GM12874 (cell line): ENCODE results near the gene FAM118B.

Experiments used
- TF ChIP-seq, protein P1 (sequence below): IDR thresholded peaks from 2 replicates; pipeline ENCODE4 v1.5.1; 2011; ENCODE audit warnings: low read depth, mild to moderate bottlenecking, control low read depth, low read length, moderate library complexity; ENCODE audit not compliant: insufficient read depth

The FAM118B gene

DNA sequence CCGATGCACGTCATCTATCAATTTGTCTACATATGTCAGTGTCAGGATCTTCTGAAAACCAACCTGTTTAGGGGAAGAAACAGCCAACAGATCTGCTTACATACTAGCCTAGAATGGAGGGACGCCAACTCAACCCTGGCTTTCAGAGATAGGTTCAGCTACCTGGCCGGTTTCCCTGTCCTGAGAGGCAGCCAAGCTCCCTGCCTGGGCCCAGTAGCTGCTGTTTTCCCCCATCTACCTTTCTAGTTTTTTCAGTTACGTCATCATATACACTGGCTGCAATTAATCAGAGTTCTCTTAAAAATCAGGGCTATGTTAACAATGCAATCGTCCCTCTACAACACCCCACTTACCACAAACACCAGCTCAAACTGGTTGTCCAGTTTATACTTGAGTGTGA, 56.1 kb downstream of the FAM118B start:
- TF ChIP-seq, protein P1, sequence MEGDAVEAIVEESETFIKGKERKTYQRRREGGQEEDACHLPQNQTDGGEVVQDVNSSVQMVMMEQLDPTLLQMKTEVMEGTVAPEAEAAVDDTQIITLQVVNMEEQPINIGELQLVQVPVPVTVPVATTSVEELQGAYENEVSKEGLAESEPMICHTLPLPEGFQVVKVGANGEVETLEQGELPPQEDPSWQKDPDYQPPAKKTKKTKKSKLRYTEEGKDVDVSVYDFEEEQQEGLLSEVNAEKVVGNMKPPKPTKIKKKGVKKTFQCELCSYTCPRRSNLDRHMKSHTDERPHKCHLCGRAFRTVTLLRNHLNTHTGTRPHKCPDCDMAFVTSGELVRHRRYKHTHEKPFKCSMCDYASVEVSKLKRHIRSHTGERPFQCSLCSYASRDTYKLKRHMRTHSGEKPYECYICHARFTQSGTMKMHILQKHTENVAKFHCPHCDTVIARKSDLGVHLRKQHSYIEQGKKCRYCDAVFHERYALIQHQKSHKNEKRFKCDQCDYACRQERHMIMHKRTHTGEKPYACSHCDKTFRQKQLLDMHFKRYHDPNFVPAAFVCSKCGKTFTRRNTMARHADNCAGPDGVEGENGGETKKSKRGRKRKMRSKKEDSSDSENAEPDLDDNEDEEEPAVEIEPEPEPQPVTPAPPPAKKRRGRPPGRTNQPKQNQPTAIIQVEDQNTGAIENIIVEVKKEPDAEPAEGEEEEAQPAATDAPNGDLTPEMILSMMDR, result no peak

DNA sequence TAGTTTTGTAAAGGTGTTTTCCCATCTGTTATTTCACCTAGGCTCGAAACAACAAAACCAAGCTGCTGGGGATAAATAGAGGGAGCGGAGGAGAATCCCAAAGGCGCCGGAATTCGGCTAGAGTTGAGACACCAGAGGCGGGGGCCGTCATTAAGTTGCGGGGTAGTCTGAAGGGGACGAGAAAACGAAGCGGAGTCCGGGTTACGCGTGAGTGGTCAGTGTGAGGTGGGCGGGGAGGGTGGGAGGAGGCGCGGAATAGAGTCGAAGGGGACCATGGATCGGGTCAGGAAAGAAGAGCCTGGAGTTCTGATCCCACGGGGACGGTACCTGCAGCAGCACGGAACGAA, 56.8 kb downstream of the FAM118B start:
- TF ChIP-seq, protein P1, result no peak

DNA sequence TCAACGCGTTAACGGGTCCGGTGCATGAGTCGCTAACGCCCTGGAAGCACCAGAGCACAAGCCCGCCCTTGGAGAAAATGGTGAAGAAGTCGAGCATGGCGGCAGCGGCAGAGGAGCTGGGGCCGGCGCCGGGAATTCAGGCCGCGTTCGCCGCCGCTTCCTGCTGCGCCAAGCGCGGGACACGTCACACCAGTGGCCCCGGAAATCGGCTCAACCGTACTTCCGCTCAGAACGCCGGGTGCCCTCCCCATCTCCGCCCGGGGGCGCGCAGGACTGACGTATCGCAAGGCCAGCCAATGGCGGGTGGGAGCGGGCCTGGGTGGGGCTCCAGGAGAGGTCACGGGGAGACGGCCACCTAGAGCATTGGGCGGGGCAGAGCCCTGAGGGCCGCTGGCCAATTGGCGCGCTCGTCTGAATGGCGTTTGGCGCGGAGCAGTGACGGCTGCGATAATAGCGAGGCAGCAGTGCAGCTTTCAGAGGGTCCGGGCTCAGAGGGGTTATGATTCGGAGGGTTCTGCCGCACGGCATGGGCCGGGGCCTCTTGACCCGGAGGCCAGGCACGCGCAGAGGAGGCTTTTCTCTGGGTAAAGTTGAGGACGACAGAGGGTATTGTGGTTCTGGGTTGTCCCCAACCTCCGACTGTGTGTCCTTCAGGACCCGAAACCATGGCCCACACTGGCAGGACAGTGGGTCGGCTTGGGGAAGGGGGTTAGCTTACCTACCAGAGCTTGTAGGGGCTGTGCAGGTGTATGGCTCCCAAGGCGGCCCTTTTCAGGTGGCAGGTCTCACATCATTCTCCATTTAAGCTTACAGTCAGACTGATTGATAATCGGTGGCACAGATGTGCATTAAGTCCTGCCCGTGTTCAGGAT, 57.4 kb downstream of the FAM118B start, which contains the start of the genes FOXRED1 and SRPRA:
TSS of gene FOXRED1 (plus strand) at position 447 of the 872 bp plus-strand sequence. CDS start at position 500, 53 bp downstream.
TSS of gene SRPRA (minus strand) at position 188 of the 872 bp plus-strand sequence. CDS start at position 97, 91 bp downstream.
- TF ChIP-seq, protein P1, result no peak

DNA sequence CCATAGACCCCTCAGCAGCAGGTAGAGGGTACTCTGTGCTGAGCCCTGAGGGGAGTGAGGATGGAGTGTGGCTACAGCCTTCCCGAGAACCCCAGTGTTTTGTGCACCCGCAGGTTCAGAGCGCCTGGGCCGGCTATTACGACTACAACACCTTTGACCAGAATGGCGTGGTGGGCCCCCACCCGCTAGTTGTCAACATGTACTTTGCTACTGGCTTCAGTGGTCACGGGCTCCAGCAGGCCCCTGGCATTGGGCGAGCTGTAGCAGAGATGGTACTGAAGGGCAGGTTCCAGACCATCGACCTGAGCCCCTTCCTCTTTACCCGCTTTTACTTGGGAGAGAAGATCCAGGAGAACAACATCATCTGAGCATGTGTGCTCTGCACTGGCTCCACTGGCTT, 65.7 kb downstream of the FAM118B start:
- TF ChIP-seq, protein P1, result no peak

DNA sequence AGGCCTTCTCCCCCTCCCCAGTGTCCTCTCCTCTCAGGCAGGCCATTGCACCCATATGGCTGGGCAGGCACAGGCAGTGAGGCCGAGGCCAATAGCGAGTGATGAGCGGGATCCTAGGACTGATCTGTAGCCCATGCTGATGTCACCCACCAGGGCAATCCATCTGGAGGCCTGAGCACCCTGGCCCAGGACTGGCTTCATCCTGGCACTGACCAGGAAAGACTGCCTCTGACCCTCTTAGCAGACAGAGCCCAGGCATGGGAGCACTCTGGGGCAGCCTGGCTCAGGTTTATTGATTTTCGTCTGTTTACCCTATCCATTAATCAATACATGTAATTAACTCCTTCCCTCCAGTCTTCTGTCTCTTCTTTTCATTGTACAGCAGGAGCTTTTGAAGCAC, 66.2 kb downstream of the FAM118B start:
- TF ChIP-seq, protein P1, result no peak

DNA sequence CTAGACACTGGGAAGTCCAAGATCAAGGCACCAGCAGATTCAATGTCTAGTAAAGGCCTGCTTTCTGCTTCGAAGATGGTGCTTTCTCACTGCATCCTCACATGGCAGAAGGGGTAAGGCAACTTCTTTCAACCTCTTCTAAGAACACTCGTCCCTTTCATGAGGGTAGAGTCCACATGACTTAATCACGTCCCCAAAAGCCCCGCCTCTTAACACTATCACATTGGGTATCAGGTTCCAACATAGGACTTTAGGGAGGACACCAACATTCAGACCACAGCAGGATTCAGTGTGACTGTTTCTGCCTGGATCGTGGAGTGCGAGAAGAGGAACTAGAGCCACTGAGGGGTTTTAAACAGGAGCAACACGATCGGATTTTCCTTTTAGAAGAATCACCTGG, 67.6 kb downstream of the FAM118B start:
- TF ChIP-seq, protein P1, result no peak

DNA sequence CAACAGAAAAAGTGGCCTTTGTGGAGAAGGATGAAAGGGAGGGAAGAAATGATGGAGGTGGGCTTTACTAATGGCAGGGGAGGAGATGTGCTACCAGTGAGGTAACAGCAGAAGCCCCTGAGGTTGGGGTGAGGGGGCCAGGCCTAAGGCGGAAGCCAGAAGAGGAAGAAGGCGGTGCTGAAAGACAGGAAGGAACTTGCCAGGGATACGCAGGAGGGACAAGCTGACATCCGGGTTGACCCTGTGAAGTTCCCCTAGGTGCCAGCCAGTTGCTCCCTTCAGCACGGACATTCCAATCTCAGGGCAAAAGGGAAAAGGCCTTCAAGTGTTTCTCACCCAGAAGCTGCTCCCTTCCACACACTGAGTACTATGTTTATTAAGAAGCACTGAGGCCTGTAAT, 69.0 kb downstream of the FAM118B start:
- TF ChIP-seq, protein P1, result no peak
